ENCODE data around the gene LMTK3.
"Not testable (repeated sequence)": the region's sequence is repeated elsewhere in the genome, so short reads cannot be mapped to it uniquely, and the experiment has no call there.

The LMTK3 gene

GRCh38 chr19:48543121-48543710 lies 31.6 kb upstream of the LMTK3 start:
- no peak for TF ChIP-seq CTCF (IDR thresholded peaks at IDR 0.05)
- Histone ChIP-seq H3K4me1 (ENCODE audit: control insufficient read depth in 1 of 2, insufficient read depth in 1 of 2, low read depth in 1 of 2, low read length in 1 of 2) (no peaks in the 10 kb centered on the region), H3K36me3 (no peaks in the 10 kb centered on the region), H3K27ac (no peak overlapping the region), H3K4me3 (ENCODE audit: low read depth in 1 of 2, low read length in 1 of 2) (no peak overlapping the region), H3K27me3 (no peaks in the 10 kb centered on the region), H3K9me3 (no peaks in the 10 kb centered on the region)

- no peaks in the 10 kb centered on the region for H3K9me3 ChIP-seq
- no peak for TF ChIP-seq CTCF (IDR thresholded peaks at IDR 0.05)
- no peaks in the 10 kb centered on the region for H3K4me1 ChIP-seq (ENCODE audit: control insufficient read depth in 1 of 2, insufficient read depth in 1 of 2, low read depth in 1 of 2, low read length in 1 of 2)
- no peaks in the 10 kb centered on the region for H3K36me3 ChIP-seq
- no peak overlapping the region for H3K27ac ChIP-seq
- no peaks in the 10 kb centered on the region for H3K27me3 ChIP-seq
- no peak overlapping the region for H3K4me3 ChIP-seq (ENCODE audit: low read depth in 1 of 2, low read length in 1 of 2)
These were observed 30.2 kb upstream of the LMTK3 start for GRCh38 chr19:48541813-48542212.

- no peak for TF ChIP-seq CTCF (IDR thresholded peaks at IDR 0.05)
- no peak overlapping the region for H3K27ac ChIP-seq
- H3K36me3 ChIP-seq: no peaks in the 10 kb centered on the region
- no peak overlapping the region for H3K4me3 ChIP-seq (ENCODE audit: low read depth in 1 of 2, low read length in 1 of 2)
- no peaks in the 10 kb centered on the region for H3K4me1 ChIP-seq (ENCODE audit: control insufficient read depth in 1 of 2, insufficient read depth in 1 of 2, low read depth in 1 of 2, low read length in 1 of 2)
- H3K27me3 ChIP-seq: no peaks in the 10 kb centered on the region
- no peaks in the 10 kb centered on the region for H3K9me3 ChIP-seq
These were observed 28.5 kb upstream of the LMTK3 start for GRCh38 chr19:48540110-48540509.

GRCh38 chr19:48539503-48540096 lies 28.0 kb upstream of the LMTK3 start:
- Histone ChIP-seq H3K27me3 (no peaks in the 10 kb centered on the region), H3K27ac (no peak overlapping the region), H3K9me3 (no peaks in the 10 kb centered on the region), H3K4me1 (ENCODE audit: control insufficient read depth in 1 of 2, insufficient read depth in 1 of 2, low read depth in 1 of 2, low read length in 1 of 2) (no peaks in the 10 kb centered on the region), H3K36me3 (no peaks in the 10 kb centered on the region), H3K4me3 (ENCODE audit: low read depth in 1 of 2, low read length in 1 of 2) (no peak overlapping the region)
- TF ChIP-seq CTCF (IDR thresholded peaks at IDR 0.05): no peak

GRCh38 chr19:48538057-48538456 lies 26.4 kb upstream of the LMTK3 start:
- H3K9me3 ChIP-seq; H3K4me3 ChIP-seq (ENCODE audit: low read depth in 1 of 2, low read length in 1 of 2); H3K4me1 ChIP-seq (ENCODE audit: control insufficient read depth in 1 of 2, insufficient read depth in 1 of 2, low read depth in 1 of 2, low read length in 1 of 2); H3K27me3 ChIP-seq; H3K36me3 ChIP-seq; H3K27ac ChIP-seq: not testable (repeated sequence)

- no peak overlapping the region for H3K27ac ChIP-seq
- H3K4me1 ChIP-seq (ENCODE audit: control insufficient read depth in 1 of 2, insufficient read depth in 1 of 2, low read depth in 1 of 2, low read length in 1 of 2): no peaks in the 10 kb centered on the region
- TF ChIP-seq CTCF (IDR thresholded peaks at IDR 0.05): no peak
- H3K36me3 ChIP-seq: no peaks in the 10 kb centered on the region
- H3K27me3 ChIP-seq: peaks cover under 1% of the 10 kb centered on the region
- no peaks in the 10 kb centered on the region for H3K9me3 ChIP-seq
- no peak overlapping the region for H3K4me3 ChIP-seq (ENCODE audit: low read depth in 1 of 2, low read length in 1 of 2)
These were observed 25.9 kb upstream of the LMTK3 start for GRCh38 chr19:48537541-48537940.

Data from neutrophil (primary cell).